Pons (tissue), 1 donor: Measurements from ENCODE around the gene GAS5.
A peak's percentile ranks its signal among the peaks of the same experiment; 100 is the strongest.
"Not testable (repeated sequence)": the region's sequence is repeated elsewhere in the genome, so short reads cannot be mapped to it uniquely, and the experiment has no call there.

ENCODE experiments used
- DNase-seq: peaks from one replicate; pipeline ENCODE4 v3.0.0-alpha.2; 2016; ENCODE audit warnings: low spot score

Gene GAS5

DNA sequence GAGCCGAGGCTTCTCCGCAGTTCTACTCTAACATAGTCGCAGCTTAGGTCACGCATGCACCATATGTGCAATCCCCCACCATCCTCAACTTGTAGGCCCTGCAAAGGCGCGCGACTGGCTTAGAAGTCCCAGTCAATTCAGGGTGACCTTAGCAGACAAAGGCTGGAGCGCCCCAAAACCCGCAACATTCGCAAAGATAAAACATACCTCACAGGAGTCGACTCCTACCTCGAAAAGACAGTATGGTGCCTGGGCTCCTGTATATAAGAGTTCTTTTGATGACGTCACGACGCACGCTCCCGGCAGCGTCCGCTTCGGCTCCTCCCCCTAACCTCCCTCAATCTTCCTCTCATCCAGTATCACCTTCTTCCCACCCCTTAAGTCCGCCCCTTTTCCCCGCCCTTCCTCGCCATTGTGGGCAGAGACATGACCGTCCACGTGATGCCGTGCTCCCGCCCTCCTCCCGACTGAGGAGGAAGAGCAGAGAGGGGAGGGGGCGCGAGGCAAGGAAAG, at the start of gene GAS5:
Gene GAS5, minus strand, starts transcription at position 237 of the 513 bp plus-strand sequence.
- DNase-seq: peak; percentile 100

DNA sequence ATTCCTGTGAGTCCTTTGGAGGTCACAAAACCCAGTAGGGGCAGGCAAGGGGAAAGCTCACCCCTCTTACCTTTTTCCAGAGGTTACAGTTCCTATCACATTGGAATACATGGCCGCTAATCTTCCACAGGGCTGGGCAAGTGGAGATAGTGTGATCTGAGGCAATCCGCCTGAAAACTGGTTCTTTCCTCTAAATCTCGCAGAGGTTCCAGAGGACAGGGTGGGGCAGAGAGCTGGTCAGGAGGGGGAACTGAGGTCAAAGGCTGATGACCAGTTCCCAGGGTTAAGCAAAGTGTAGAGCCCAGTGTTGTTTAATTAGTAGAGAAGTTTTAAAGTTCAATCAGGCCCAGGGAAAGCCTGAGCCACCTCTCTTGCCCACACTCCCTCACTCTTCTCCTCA, 49.4 kb upstream of the GAS5 start, which contains the start of gene SERPINC1:
Gene SERPINC1, minus strand, starts transcription at position 179 of the 400 bp plus-strand sequence. Its CDS starts 68 bp downstream, at position 111.
- DNase-seq: no peak

DNA sequence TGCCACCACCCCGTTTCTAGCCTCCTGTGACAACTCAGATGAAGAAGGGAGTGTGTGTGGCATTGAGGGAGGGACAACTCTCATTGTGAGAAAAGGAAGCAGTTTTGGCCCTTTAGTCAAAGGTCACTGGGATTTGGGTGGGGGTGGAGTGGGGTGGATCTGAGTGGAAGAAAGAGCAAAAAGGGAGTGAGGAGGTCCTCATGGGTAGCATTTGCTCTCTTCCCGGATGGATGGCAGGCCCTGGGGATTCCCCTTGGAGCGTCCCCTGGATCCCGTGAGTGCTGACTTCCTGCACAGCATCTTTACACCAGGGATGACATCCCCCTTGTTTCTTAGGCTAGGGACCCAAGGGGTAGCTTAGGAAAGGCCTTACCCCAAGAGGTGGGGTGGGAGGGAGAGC, 48.9 kb upstream of the GAS5 start:
- no peak for DNase-seq

DNA sequence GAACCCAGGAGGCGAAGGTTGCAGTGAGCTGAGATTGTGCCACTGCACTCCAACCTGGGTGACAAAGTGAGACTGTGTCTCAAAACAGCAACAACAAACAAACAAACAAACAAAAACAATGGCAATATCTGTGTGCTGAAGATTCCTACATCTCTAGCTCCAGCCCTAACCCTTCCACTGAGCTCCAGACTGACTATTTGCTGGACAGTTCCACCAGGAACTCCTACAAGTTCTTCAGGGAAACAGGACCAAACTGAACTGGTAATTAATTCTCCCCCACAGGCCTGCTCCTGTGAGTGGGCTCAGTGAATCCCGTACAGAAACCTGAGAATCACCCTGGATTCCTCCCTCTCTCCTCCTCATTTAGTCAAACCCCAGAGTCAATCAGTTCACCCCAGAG, 47.8 kb upstream of the GAS5 start:
- DNase-seq: no peak

DNA sequence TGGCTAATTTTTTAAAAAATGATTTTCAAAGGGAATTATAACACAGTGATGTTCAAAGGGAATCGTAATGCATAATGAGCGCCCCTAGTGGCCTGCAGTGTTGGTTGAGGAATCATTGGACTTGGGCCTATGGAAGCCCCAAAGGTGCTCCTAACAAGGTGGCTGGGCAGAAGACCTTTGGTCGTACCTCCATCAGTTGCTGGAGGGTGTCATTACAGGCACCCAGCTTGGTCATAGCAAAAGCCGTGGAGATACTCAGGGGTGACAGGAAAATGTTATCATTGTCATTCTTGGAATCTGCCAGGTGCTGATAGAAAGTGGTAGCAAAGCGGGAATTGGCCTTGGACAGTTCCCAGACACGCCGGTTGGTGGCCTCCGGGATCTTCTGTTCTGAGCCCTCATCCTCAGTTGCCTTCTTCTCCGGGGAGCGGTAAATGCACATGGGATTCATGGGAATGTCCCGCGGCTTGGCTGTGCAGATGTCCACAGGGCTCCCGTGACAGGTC, 46.6 kb upstream of the GAS5 start:
- no peak for DNase-seq

DNA sequence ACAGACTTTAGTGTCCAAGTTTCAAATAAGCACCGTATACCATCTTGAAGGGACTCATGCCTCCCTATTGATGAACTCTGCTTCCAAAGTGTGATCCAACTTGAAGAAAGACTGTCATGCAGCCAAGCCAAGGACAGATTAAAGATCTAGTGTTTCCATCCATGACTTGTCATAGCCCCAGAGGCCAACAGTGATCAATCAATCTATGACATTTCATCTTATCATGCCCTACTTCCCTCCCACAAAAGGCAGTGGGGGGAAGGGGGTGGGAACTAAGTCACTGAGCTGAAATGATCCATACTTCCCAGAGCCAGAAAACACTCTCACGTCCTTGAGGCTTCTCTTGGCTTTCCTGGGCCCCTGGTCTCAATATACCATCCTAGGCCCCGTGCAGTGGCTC, 45.3 kb upstream of the GAS5 start:
- no peak for DNase-seq

DNA sequence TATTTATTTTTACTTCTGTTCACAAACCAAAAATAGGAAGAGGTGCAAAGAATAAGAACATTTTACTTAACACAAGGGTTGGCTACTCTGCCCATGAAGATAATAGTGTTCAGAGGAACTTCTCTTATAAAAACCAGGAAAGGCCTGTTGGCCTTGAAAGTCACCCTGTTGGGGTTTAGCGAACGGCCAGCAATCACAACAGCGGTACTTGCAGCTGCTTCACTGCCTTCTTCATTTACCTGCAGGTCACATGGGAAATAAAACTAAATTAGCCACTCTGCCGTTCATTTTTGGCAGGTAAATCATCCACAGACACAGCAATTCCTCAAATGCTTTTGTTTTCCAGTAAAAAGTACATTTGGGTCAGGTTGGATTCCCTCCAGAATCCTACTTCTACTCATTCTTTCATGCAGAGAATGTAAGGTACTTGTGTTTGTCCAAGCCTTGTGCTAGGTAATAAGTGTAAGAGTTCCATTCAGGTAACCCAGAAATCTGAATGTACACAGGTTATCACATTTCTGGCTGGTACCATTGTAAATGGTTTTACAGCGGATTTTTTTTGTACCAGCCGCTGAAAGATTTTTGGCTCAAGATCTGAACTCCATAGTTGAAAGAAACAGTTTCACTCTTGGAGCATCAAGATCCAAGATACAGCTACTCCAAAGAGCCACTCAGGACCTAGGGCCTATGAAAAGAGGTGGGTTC, 36.2 kb upstream of the GAS5 start:
- no peak for DNase-seq

DNA sequence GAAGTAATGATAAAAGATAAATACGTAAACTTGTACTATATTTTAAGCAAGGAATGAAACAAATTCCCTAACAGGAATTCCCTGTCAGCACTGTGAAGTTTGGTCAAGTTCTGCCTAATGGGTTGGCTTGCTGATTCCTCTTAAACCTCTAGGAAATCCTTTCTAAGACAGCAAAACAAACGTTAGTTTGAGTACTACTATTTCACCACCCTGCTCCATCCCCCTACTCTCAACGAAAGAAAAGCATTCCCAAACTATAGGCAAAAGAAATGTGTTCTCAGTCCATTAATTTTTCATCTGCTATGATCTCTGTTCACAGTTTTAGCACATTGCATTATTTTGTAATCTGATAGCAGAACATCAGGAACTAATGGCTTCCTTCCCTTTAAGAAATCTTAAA, 33.2 kb upstream of the GAS5 start:
- no peak for DNase-seq

DNA sequence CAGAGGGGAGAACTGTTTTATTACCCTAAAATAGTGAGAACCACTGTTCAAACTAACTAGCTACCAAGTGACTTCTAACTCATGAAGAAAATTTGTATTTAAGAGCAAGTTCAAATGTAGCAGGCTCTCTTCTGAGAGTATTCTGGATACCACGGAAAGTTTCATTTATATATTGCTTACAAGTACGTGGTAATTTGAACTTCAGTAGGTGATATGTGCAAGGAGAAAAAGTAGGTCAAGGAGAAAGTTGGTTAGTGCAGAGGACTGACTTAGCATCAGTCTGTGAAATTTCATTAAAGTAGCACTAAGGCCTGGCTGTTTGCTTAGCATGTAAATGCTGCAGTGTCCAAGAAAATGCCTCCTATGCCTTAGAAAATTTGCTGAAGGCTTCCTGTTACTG, 32.6 kb upstream of the GAS5 start:
- no peak for DNase-seq

DNA sequence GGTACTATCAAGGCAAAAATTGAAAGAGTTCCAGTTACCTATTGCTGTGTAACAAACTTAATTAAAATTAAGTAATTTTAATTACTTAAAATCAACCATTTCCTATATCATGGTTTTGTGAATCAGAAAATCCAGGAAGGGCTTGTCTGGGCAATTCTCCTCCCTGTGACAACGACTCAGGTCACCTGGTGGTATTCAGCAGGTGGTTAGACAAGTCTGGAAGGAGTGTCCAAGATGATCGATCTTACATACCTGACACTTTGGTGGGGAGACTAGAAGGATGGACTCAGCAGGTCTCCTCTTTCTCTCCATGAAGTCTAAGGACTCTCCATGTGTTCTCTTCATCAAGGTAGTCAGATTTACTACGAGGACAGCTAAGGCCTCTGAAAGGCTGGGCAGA, 26.4 kb upstream of the GAS5 start:
- no peak for DNase-seq

DNA sequence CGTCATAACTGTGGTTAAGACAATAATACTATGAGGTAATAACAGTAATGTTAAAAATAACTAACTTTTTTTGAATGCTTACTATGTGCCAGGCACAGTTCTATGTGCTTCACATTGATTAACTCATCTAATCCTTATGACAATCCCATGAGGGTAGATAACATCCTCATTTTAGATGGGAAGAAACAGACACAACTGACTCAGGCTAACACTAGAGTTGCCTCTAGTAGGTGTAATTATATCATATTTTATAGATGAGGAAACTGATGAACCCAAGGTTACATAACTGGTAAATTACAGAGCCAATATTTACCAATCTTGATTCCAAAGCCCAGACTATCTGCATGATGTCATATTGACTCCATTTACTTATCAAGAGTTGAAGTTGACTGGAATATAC, 25.8 kb upstream of the GAS5 start:
- no peak for DNase-seq

DNA sequence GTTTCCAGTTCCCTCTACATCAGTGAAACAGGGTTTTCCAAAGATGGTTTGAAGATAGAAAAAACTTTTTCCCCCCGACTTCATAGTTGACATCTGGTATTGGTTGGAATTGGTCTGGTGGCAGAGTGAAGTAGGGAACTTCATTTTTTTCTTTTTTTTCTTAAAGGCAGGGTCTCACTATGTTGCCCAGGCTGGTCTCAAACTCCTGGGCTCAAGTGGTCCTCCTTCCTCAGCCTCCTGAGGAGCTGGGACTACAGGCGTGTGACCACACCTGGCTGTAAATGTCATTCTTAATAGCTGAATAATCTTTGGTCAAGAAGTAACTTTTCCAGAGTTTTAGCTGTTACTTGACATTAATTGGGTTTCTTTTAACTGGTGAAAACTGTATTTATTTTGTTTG, 22.1 kb upstream of the GAS5 start:
- no peak for DNase-seq

DNA sequence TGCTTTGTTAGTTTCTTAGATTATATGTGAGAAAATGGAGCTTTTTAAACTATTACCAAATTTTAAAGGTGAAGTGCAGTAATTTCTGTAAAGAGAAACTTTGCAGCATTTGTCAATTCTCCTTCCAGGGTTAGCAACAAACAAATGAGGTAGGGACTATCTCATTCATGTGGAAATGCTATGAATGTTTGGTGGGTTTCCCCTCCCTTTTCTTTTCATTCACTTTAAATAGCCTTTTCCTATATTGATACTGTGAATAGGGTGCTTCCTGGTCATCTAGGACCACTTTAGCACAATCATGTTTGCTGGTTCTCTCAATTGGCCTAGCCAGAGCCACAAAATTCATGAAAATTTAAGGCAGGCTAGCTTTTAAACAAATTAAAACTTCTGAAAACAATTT, 21.0 kb upstream of the GAS5 start:
- DNase-seq: no peak

DNA sequence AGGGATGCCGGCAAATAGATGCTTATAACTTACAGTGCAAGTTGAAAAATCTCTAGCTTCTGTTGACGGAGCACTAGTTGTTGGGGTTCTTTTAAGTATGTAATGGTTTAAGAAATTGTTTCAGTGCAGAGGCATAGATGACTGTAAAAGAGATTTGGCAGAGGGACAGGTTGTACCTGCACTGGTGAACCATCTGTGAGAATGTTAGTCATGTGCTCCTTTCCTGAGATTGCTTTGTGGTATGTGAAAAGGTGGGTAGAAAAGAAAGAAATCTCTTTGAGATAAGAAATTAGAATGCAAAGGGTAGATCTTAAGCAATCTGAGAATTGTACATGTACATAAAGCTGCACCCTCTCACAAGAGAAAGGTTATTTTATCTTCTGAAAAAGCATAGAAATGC, 19.8 kb upstream of the GAS5 start:
- DNase-seq: no peak

DNA sequence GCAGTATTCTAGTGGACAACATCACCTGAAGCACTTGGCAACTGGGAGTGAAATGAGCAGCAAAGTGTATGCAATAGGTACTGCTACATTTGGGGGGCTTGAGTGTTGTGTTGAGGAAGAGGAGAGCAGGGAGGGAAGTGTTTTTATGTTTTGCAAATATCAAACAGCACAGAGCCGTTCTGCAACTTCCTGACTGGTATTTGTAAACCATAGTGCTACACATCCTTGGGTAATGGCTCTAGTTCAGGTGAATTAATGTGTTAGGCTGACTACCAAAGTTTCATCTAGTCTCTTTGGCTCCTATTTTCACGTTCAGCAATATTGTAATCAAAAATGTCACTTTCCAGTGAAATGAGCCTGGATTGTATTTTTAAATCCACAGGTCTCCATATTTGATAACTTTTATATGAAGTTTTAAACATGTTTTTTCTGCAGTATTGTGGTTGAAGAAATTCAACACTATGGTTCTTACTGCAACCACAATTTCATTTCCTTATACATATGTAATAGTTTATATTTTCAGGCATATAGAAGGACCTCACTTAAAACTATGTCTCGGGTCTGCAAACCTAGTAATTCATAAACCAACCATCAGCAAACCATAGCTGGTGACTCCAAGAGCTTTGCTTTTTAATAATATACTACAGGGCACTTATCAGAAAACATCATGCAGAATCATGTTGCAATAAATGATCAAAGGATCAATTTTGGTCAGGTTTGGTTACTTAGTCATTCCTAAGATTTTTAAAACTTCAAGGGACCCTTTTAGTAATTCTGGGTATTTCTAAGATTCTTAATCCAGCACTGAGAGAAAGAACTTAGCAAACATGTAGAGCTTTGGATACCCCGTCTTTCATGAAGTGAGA, 19.2 kb upstream of the GAS5 start:
- no peak for DNase-seq

DNA sequence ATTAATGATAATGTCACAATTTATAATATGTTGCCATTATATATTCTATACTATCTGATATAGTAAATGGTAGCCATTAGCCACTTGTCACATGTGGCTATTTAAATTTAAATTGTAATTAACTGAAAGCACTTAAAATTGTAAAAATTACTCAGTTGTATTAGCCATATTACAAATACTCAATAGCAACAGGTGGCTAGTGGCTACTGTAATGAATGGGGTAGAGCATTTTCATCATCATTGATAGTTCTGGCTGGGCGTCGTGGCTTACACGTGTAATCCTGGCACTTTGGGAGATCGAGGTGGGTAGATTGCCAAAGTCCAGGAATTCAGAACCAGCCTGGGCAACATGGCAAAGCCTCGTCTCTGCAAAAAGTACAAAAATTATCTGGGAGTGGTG, 16.9 kb upstream of the GAS5 start:
- no peak for DNase-seq

DNA sequence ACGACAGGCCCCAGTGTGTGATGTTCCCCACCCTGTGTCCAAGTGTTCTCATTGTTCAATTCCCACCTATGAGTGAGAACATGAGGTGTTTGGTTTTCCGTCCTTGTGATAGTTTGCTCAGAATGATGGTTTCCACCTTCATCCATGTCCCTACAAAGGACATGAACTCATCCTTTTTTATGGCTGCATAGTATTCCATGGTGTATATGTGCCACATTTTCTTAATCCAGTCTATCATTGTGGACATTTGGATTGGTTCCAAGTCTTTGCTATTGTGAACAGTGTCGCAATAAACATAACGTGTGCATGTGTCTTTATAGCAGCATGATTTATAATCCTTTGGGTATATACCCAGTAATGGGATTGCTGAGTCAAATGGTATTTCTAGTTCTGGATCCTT, 13.3 kb upstream of the GAS5 start:
- not testable (repeated sequence) for DNase-seq

DNA sequence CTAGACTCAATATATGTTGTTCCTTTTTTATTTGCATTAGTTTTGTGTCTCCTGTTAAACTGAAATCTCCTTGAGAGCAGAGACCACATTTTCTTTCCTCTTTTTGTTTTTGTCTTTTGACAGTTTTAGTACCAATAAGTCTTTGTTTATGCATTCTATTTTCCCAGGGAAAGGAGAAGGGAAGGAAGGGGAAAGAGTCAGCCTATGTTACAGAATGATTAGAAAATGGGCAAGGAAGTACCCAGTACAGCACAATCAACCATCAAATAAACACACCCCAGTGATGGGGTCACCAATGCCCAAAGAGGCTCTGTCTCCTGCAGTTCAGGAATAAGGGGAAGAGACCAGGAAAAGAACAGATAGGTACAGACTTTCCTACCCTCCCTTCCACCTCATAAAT, 10.5 kb upstream of the GAS5 start:
- no peak for DNase-seq

DNA sequence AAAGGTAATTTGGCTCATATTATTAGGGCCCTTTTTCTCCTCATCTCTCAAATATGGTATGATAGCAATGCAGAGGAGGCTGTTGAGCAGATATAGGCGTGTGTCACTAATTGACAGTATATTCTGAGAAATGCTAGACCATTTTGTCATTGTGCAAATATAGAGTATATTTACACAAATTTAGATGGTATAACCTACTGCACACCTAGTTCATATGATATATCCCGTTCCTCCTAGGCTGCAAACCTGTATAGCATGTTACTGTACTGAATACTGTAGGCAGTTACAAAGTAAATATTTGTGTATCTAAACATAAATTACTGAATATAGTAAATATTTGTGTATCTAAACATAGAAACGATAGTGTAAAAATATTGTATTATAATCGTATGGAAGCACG, 8.9 kb upstream of the GAS5 start:
- no peak for DNase-seq

DNA sequence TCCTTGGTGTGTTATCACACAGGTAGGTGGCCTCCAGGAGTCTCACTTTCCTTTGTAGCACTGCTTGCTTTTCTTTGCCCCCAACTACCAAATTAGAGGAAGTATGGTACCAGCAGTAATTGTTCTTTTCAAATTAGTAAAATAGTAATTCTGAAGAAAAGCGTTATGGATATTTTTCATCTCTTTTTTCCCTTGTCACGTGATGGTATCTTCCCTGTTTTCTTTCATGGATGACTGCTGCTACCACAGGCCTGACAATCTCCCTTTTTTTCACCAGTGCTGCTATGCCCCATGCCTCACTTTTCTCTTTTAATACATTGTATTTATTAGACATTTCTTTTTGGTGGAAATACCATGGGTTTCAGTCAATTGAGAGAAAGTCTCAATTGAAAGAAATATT, 3.7 kb upstream of the GAS5 start:
- no peak for DNase-seq

DNA sequence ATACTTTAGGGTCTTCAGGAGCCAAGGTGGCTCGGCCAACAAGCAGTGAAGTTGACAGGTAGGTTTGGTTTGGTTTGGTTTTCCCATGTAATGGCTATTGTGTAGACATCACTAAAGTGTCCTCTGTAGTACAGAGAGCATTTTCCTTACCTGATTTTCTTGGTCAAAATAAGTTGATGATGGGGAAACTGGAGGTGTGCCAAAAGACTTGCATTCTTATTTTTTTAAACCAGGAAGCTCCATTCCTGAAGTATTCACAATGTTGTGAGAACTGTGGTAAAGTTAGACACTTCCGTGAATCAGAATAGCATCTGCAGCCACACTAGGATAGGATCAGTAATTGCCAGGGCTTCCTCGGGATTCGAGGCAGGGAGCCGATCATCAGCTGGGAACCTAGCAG, 3.3 kb upstream of the GAS5 start:
- no peak for DNase-seq

DNA sequence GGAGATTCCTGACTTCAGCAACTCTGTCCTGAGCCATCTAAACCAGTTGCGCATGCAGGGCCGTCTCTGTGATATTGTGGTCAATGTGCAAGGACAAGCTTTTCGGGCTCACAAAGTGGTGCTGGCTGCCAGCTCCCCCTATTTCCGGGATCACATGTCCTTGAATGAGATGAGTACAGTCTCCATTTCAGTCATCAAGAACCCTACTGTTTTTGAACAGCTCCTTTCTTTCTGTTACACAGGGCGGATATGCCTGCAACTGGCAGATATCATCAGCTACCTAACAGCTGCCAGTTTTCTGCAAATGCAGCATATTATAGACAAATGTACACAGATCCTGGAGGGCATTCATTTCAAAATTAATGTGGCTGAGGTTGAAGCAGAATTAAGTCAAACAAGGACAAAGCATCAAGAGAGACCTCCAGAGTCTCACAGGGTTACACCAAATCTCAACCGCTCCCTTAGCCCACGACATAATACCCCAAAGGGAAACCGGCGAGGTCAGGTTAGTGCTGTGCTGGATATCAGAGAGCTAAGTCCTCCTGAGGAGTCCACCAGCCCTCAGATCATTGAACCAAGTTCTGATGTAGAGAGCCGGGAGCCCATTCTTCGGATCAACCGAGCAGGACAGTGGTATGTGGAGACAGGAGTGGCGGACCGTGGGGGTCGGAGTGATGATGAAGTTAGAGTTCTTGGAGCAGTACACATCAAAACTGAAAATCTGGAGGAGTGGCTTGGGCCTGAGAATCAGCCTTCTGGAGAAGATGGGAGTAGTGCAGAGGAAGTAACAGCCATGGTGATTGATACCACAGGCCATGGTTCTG, 2.7 kb upstream of the GAS5 start:
- peak; percentile 91 for DNase-seq
